Mesothelial cell of epicardium (in vitro differentiated cells): Measurements from ENCODE around the gene NSDHL. TPM values are rescaled to one million over a fixed set of nuclear protein-coding genes. Genes with fewer than 3 reads are reported as not detected.
A peak's percentile ranks its signal among the peaks of the same experiment; 100 is the strongest.
"Not testable (repeated sequence)": the region's sequence is repeated elsewhere in the genome, so short reads cannot be mapped to it uniquely, and the experiment has no call there.

Experiments used
- DNase-seq, 2 experiments: peaks; one replicate each; pipeline ENCODE4 v3.0.0; 2021; ENCODE audit warnings: low spot score in 2 of 2; ENCODE audit not compliant: unreplicated experiment in 2 of 2
- H3K27ac Mint-ChIP-seq: 2 replicates; pipeline ENCODE4 v1.8.0; 2021; ENCODE audit warnings: mixed read lengths
- H3K27me3 Mint-ChIP-seq: 2 replicates; pipeline ENCODE4 v1.8.0; 2021; ENCODE audit warnings: low read depth, mixed read lengths
- H3K36me3 Mint-ChIP-seq: 2 replicates; pipeline ENCODE4 v1.8.0; 2021; ENCODE audit warnings: mixed read lengths
- H3K4me1 Mint-ChIP-seq: 2 replicates; pipeline ENCODE4 v1.8.0; 2021; ENCODE audit warnings: mixed read lengths
- H3K4me3 Mint-ChIP-seq: 2 replicates; pipeline ENCODE4 v1.8.0; 2021; ENCODE audit warnings: mild to moderate bottlenecking, moderate library complexity, mixed read lengths
- H3K9me3 Mint-ChIP-seq: 2 replicates; pipeline ENCODE4 v1.8.0; 2021; ENCODE audit warnings: mixed read lengths
- CTCF ChIP-seq: fragments of 200-600 bp; sonication (generic); IDR thresholded peaks from one replicate; pipeline ENCODE4 v1.5.0; 2021; ENCODE audit warnings: antibody characterized with exemption; ENCODE audit not compliant: unreplicated experiment
- total RNA-seq: library from RNA; stranded (reverse); gene quantifications from 3 replicates; pipeline ENCODE4 v1.2.1, GENCODE V29; 2021

Gene NSDHL
- total RNA-seq, 1 donor from 2014 or later: 21.0 TPM

GRCh38 chrX:152832520-152832919 is 1.7 kb downstream of the NSDHL start:
- H3K36me3 Mint-ChIP-seq: peaks cover 23% of the 10 kb centered on the region
- H3K4me3 Mint-ChIP-seq: peak overlapping the region; percentile 93
- H3K27me3 Mint-ChIP-seq: no peaks in the 10 kb centered on the region
- H3K27ac Mint-ChIP-seq: peak overlapping the region; percentile 47
- TF ChIP-seq CTCF: no peak
- no peak for DNase-seq
- H3K4me1 Mint-ChIP-seq: peaks cover 16% of the 10 kb centered on the region
- H3K9me3 Mint-ChIP-seq: peaks cover 14% of the 10 kb centered on the region

GRCh38 chrX:152833378-152833777 is 2.5 kb downstream of the NSDHL start:
- peaks cover 20% of the 10 kb centered on the region for H3K9me3 Mint-ChIP-seq
- H3K4me1 Mint-ChIP-seq: peaks cover 16% of the 10 kb centered on the region
- peaks cover 29% of the 10 kb centered on the region for H3K36me3 Mint-ChIP-seq
- DNase-seq: no peak
- no peak overlapping the region for H3K27ac Mint-ChIP-seq
- H3K27me3 Mint-ChIP-seq: no peaks in the 10 kb centered on the region
- TF ChIP-seq CTCF: no peak
- no peak overlapping the region for H3K4me3 Mint-ChIP-seq

- DNase-seq, H3K27ac Mint-ChIP-seq, H3K27me3 Mint-ChIP-seq, H3K4me3 Mint-ChIP-seq: not testable (repeated sequence)
- H3K36me3 Mint-ChIP-seq: peaks cover 36% of the 10 kb centered on the region
- H3K4me1 Mint-ChIP-seq: peaks cover 14% of the 10 kb centered on the region
- peaks cover 31% of the 10 kb centered on the region for H3K9me3 Mint-ChIP-seq
Observed at GRCh38 chrX:152835470-152835869, 4.6 kb downstream of the NSDHL start.

DNA sequence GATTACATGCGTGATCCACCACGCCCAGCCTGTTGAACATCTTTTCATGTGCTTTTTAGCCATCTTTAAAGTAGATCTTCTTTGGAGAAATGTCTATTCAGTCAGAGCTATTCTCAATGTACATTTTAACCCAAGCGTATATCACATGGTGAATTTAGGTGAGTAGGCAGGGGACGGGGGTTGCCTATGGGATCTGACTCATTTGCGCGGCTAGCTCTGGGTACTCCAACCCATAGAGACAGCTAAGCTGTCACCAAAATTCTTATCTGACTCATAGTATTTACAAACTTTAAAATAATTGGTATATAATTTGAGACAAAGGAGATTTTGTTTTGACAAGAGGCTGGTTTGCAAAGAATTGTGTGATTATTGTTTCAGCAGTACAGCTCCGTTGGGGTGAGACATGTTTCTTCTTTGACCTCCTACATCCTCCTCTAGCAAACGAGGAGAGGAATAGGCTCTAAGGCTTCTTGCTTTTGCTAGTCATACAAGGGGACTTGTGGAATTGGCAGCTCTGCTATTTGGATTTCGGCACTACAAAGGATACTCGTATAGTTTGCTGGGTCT is 12.0 kb downstream of the NSDHL start:
- Mint-ChIP-seq H3K27me3 (no peaks in the 10 kb centered on the region), H3K4me1 (no peaks in the 10 kb centered on the region), H3K4me3 (no peak overlapping the region), H3K27ac (no peak overlapping the region), H3K9me3 (peaks cover 21% of the 10 kb centered on the region), H3K36me3 (peaks cover 19% of the 10 kb centered on the region)
- no peak for DNase-seq
- TF ChIP-seq CTCF: no peak

GRCh38 chrX:152843852-152844251 is 13.0 kb downstream of the NSDHL start:
- Mint-ChIP-seq H3K27ac (no peak overlapping the region), H3K36me3 (peaks cover 12% of the 10 kb centered on the region), H3K27me3 (no peaks in the 10 kb centered on the region), H3K9me3 (peaks cover 16% of the 10 kb centered on the region), H3K4me1 (no peaks in the 10 kb centered on the region), H3K4me3 (no peak overlapping the region)
- no peak for TF ChIP-seq CTCF
- DNase-seq: no peak

DNA sequence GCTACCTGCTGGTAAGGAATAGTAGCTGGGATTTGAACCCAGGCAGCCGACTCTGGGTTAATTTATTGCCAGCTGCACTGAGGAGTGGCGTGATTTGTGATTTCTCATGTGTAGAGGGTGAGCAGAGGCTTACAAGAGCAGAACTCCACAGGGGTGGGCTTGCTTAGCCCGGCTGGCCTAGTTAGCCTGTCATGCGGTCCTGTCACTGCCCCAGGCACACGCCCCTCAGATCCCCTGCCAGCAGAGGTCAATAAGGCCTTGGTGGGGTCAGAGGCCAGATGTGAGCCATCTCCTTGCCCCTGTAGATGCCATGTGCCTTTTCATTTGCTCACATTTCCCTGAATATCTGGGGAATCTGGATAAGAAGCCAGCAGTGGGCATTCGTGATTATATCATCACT is 13.4 kb downstream of the NSDHL start:
- Mint-ChIP-seq H3K36me3 (peaks cover 8% of the 10 kb centered on the region), H3K27me3 (no peaks in the 10 kb centered on the region), H3K4me3 (no peak overlapping the region)

More for the DNA sequence above, 13.4 kb downstream of the NSDHL start:
- H3K4me1 Mint-ChIP-seq: no peaks in the 10 kb centered on the region
- no peak overlapping the region for H3K27ac Mint-ChIP-seq
- peaks cover 14% of the 10 kb centered on the region for H3K9me3 Mint-ChIP-seq
- no peak for TF ChIP-seq CTCF
- no peak for DNase-seq
